Spleen (tissue), 13 donors: ENCODE measurements around the gene ABCG1. TPM values are rescaled to one million over a fixed set of nuclear protein-coding genes. Genes with fewer than 3 reads are reported as not detected.

Experiments used
- DNase-seq: peaks from one replicate; pipeline ENCODE4 v3.0.0-alpha.2; 2020
- H3K27ac ChIP-seq, 8 donors: fragments of 200-600 bp; sonication (generic) in 7 of 8; 1 replicate in 4 of 8; 2 replicates in 4 of 8; pipeline versions ENCODE4 v1.5.0 to v1.8.0; 2016 to 2021; ENCODE audit warnings: inconsistent platforms in 4 of 8, mild to moderate bottlenecking in 4 of 8, moderate library complexity in 1 of 8
- H3K27me3 ChIP-seq, 7 donors: fragments of 200-600 bp; sonication (generic) in 6 of 7; replicated peaks in 1 of 7; 1 replicate in 4 of 7; 2 replicates in 3 of 7; pipeline versions ENCODE4 v1.5.0 to v1.8.0; 2016 to 2021; ENCODE audit warnings: inconsistent platforms in 3 of 7, mild to moderate bottlenecking in 1 of 7
- H3K36me3 ChIP-seq, 6 donors: fragments of 200-600 bp; sonication (generic) in 5 of 6; 1 replicate in 4 of 6; 2 replicates in 2 of 6; pipeline versions ENCODE4 v1.5.0 to v1.8.0; 2016 to 2021; ENCODE audit warnings: inconsistent platforms in 2 of 6
- H3K4me1 ChIP-seq, 6 donors: fragments of 200-600 bp; sonication (generic) in 5 of 6; 1 replicate in 3 of 6; 2 replicates in 3 of 6; pipeline versions ENCODE4 v1.5.0 to v1.8.0; 2016 to 2021; ENCODE audit warnings: inconsistent platforms in 3 of 6
- H3K4me3 ChIP-seq, 8 donors: fragments of 200-600 bp; sonication (generic) in 7 of 8; 1 replicate in 4 of 8; 2 replicates in 4 of 8; pipeline versions ENCODE4 v1.5.0 to v1.8.0; 2016 to 2021; ENCODE audit warnings: inconsistent platforms in 4 of 8, mild to moderate bottlenecking in 4 of 8, moderate library complexity in 2 of 8
- H3K9me3 ChIP-seq, 8 donors: fragments of 200-600 bp; sonication (generic) in 7 of 8; 1 replicate in 4 of 8; 2 replicates in 4 of 8; pipeline versions ENCODE4 v1.5.0 to v1.8.0; 2016 to 2021; ENCODE audit warnings: inconsistent platforms in 4 of 8
- POLR2A ChIP-seq, 3 donors: fragments of 450-650 bp; IDR thresholded peaks; one replicate each; pipeline ENCODE4 v1.5.1; 2017; ENCODE audit warnings: antibody characterized with exemption in 3 of 3, mild to moderate bottlenecking in 1 of 3
- POLR2AphosphoS5 ChIP-seq, 3 donors: sonication (generic); formaldehyde crosslinking; IDR thresholded peaks; one replicate each; pipeline ENCODE4 v1.5.1; 2017; ENCODE audit warnings: antibody characterized with exemption in 3 of 3
- whole genome bisulfite sequencing, 5 donors: extraction: QIAGEN DNeasy Blood & Tissue Kit in 3 of 5; methylation state at CpG; one replicate each; pipeline versions ENCODE4 v1.1.5 to v1.1.7; 2013 to 2018; 5-methylcytosine and 5-hydroxymethylcytosine counted together
- intact Hi-C: fragments of 100-400 bp; cut with DNase I; formaldehyde crosslinking; loops from one replicate; pipeline ENCODE4 v1.15.0; 2023; ENCODE audit warnings: low total_unique reads
- long read RNA-seq, 2 donors: transcript quantifications; one replicate each; lab custom pipeline, GENCODE V29; 2026
- polyA plus RNA-seq, 3 donors: library from polyadenylated mRNA; stranded (reverse); fragments of 200-250 nt; gene quantifications; one replicate each; pipeline ENCODE4 v1.2.1, GENCODE V29; 2013
- total RNA-seq, 7 donors: library from RNA; depleted of rRNA in 3 of 7; stranded (reverse); fragments of >200 nt in 3 of 7; fragmentation: NEBNext Ultra II Directional in 4 of 7; extraction: Animal tissue kit (Norgen Biotek cat#: 25700) in 4 of 7; gene quantifications; one replicate each; pipeline versions ENCODE4 v1.1.0 to v1.2.1, GENCODE V29; 2016 to 2021
- TF ChIP-seq, protein P1 (sequence below), 11 experiments: fragments of 200-600 bp in 7 of 11; fragments of 450-650 bp in 4 of 11; sonication (generic) in 4 of 11; IDR thresholded peaks in 8 of 11; conservative IDR thresholded peaks in 3 of 11; 1 replicate in 7 of 11; 2 replicates in 4 of 11; pipeline versions ENCODE4 v1.4.0 to v1.8.0; 2016 to 2021; ENCODE audit warnings: antibody characterized with exemption in 11 of 11, inconsistent platforms in 4 of 11, mild to moderate bottlenecking in 1 of 11
- donor health status: healthy with polysubstance abuse.
- donor health status: DM: no; HTN: no; CAD: no; lungs with moderate emphysema.
- donor health status: DM: no; HTN: no; CAD: no.
- donor health status: Bipolar disorder and iron deficiency.
- donor health status: healthy.
- donor health status: DM: no; HTN: no; CAD: no.
- donor health status: DM: yes; HTN: yes; CAD: no.

Gene ABCG1
- total RNA-seq (100 to 1,000 TPM in 5 of 7 donors, 10 to 100 TPM in 2; 76.7 to 143 (median 103) TPM), polyA plus RNA-seq (10 to 100 TPM; 14.6 to 17.0 (median 15.6) TPM)
- long read RNA-seq, donor 1, partial matches to known transcripts, result 0 of 2 reads
- long read RNA-seq, donor 1, other reads (novel, unspliced or antisense), result 0 of 2 reads
- long read RNA-seq, donor 2, partial matches to known transcripts, result 0 of 3 reads
- long read RNA-seq, donor 2, other reads (novel, unspliced or antisense), result 0 of 3 reads

- peak; percentile 91 for DNase-seq
- intact Hi-C loops, result no loop called here
- peak; percentile 84 to 85 (median 85) for TF ChIP-seq POLR2AphosphoS5 (IDR thresholded peaks at IDR 0.05)
- TF ChIP-seq, protein P1, sequence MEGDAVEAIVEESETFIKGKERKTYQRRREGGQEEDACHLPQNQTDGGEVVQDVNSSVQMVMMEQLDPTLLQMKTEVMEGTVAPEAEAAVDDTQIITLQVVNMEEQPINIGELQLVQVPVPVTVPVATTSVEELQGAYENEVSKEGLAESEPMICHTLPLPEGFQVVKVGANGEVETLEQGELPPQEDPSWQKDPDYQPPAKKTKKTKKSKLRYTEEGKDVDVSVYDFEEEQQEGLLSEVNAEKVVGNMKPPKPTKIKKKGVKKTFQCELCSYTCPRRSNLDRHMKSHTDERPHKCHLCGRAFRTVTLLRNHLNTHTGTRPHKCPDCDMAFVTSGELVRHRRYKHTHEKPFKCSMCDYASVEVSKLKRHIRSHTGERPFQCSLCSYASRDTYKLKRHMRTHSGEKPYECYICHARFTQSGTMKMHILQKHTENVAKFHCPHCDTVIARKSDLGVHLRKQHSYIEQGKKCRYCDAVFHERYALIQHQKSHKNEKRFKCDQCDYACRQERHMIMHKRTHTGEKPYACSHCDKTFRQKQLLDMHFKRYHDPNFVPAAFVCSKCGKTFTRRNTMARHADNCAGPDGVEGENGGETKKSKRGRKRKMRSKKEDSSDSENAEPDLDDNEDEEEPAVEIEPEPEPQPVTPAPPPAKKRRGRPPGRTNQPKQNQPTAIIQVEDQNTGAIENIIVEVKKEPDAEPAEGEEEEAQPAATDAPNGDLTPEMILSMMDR (IDR thresholded peaks at IDR 0.05 in 8 of 11, conservative IDR thresholded peaks at IDR 0.05 in 3 of 11), result peak in 1 of 11 experiments; percentile 22
- TF ChIP-seq POLR2A (IDR thresholded peaks at IDR 0.05), result peak in 2 of 3 donors; percentile 32 to 81
- 0 to 1% (median 1%) methylated on average over 29 to 83 of the region's 83 CpGs for WGBS, 5 donors
- Histone ChIP-seq H3K4me1 (peaks cover 15 to 63% (median 51%) of the 10 kb centered on the region in 6 donors), H3K36me3 (peaks cover 0 to 21% (median 0%) of the 10 kb centered on the region in 6 donors), H3K27ac (peak within 1 kb of the TSS; percentile 38 to 94 (median 90)), H3K4me3 (peak within 1 kb of the TSS; percentile 71 to 91 (median 78)), H3K27me3 (peaks cover 0 to 23% (median 5%) of the 10 kb centered on the region in 7 donors), H3K9me3 (peaks cover 0 to 14% (median 9%) of the 10 kb centered on the region in 8 donors)
These were observed at the start of gene ABCG1 for GRCh38 chr21:42218836-42219605. Gene ABCG1, plus strand, starts transcription at chr21:42219140. Its CDS starts 123 bp downstream, at chr21:42219263.

GRCh38 chr21:42169758-42170157 is 49.2 kb upstream of the ABCG1 start:
- H3K4me3 ChIP-seq, result no peak overlapping the region
- no peak for DNase-seq
- intact Hi-C loops, result loop anchor here (5.0 kb wide), 1 partner anchor 88 kb away; no protein-coding TSS in a partner anchor
- peaks cover 0 to 3% (median 0%) of the 10 kb centered on the region in 6 donors for H3K4me1 ChIP-seq
- H3K27ac ChIP-seq, result peak overlapping the region in 2 of 8 donors; percentile 19 to 28
- H3K9me3 ChIP-seq, result no peaks in the 10 kb centered on the region
- TF ChIP-seq POLR2A (IDR thresholded peaks at IDR 0.05) (no peak), POLR2AphosphoS5 (IDR thresholded peaks at IDR 0.05) (no peak)
- TF ChIP-seq, protein P1 (IDR thresholded peaks at IDR 0.05 in 8 of 11, conservative IDR thresholded peaks at IDR 0.05 in 3 of 11), result no peak
- H3K27me3 ChIP-seq, result no peaks in the 10 kb centered on the region
- no peaks in the 10 kb centered on the region for H3K36me3 ChIP-seq

- H3K27ac ChIP-seq, result no peak overlapping the region
- 83 to 90% (median 86%) methylated on average over 14 of the region's 14 CpGs for WGBS, 5 donors
- H3K36me3 ChIP-seq, result no peaks in the 10 kb centered on the region
- intact Hi-C loops, result loop anchor here (5.0 kb wide), 1 partner anchor 86 kb away; no protein-coding TSS in a partner anchor
- H3K4me1 ChIP-seq, result peaks cover 0 to 5% (median 0%) of the 10 kb centered on the region in 6 donors
- no peak overlapping the region for H3K4me3 ChIP-seq
- no peaks in the 10 kb centered on the region for H3K27me3 ChIP-seq
- no peak for DNase-seq
- TF ChIP-seq POLR2AphosphoS5 (IDR thresholded peaks at IDR 0.05) (no peak), POLR2A (IDR thresholded peaks at IDR 0.05) (no peak)
- TF ChIP-seq, protein P1 (IDR thresholded peaks at IDR 0.05 in 8 of 11, conservative IDR thresholded peaks at IDR 0.05 in 3 of 11), result no peak
- no peaks in the 10 kb centered on the region for H3K9me3 ChIP-seq
These were observed 47.6 kb upstream of the ABCG1 start for GRCh38 chr21:42171091-42172053.
